Mesendoderm (in vitro differentiated cells): ENCODE results near the gene PCDHA5.
"Not testable (repeated sequence)": the region's sequence is repeated elsewhere in the genome, so short reads cannot be mapped to it uniquely, and the experiment has no call there.

Experiments used
- DNase-seq: peaks from one replicate; pipeline ENCODE4 v3.0.0; 2013
- H2AK5ac ChIP-seq: 2 replicates; pipeline ENCODE4 v1.6.1; 2013; ENCODE audit warnings: low read length, inconsistent platforms
- H2BK120ac ChIP-seq: 2 replicates; pipeline ENCODE4 v1.6.1; 2013; ENCODE audit warnings: low read depth, mild to moderate bottlenecking, low read length, moderate library complexity, mixed read lengths
- H2BK15ac ChIP-seq: replicated peaks from 2 replicates; pipeline ENCODE4 v1.6.1; 2013; ENCODE audit warnings: low read depth, mild to moderate bottlenecking, moderate library complexity
- H2BK5ac ChIP-seq: 2 replicates; pipeline ENCODE4 v1.6.1; 2013; ENCODE audit warnings: low read length, inconsistent platforms
- H3K18ac ChIP-seq: 2 replicates; pipeline ENCODE4 v1.6.1; 2013; ENCODE audit warnings: mild to moderate bottlenecking, low read length, mixed read lengths
- H3K23ac ChIP-seq: one replicate; pipeline ENCODE4 v1.6.1; 2013; ENCODE audit warnings: low read length
- H3K27ac ChIP-seq: 2 replicates; pipeline ENCODE4 v1.5.1; 2013; ENCODE audit warnings: low read depth, mild to moderate bottlenecking, inconsistent platforms, low read length, moderate library complexity
- H3K27me3 ChIP-seq: 2 replicates; pipeline ENCODE4 v1.6.1; 2013; ENCODE audit warnings: low read length, control low read depth, mild to moderate bottlenecking, inconsistent platforms; ENCODE audit not compliant: insufficient read depth, poor library complexity
- H3K36me3 ChIP-seq: 2 replicates; pipeline ENCODE4 v1.6.1; 2013; ENCODE audit warnings: low read length, inconsistent platforms; ENCODE audit not compliant: control insufficient read depth, insufficient read depth
- H3K4ac ChIP-seq: one replicate; pipeline ENCODE4 v1.6.1; 2013; ENCODE audit warnings: low read depth, mild to moderate bottlenecking, low read length, moderate library complexity
- H3K4me1 ChIP-seq: 2 replicates; pipeline ENCODE4 v1.6.1; 2013; ENCODE audit warnings: low read depth, low read length, inconsistent platforms; ENCODE audit not compliant: control insufficient read depth
- H3K4me2 ChIP-seq: 2 replicates; pipeline ENCODE4 v1.6.1; 2013; ENCODE audit warnings: low read length
- H3K4me3 ChIP-seq: 2 replicates; pipeline ENCODE4 v1.5.1; 2013; ENCODE audit warnings: mild to moderate bottlenecking, low read length
- H3K56ac ChIP-seq: one replicate; pipeline ENCODE4 v1.6.1; 2013; ENCODE audit warnings: low read length
- H3K79me1 ChIP-seq: 2 replicates; pipeline ENCODE4 v1.6.1; 2013; ENCODE audit warnings: low read length, inconsistent platforms
- H3K79me2 ChIP-seq: 2 replicates; pipeline ENCODE4 v1.6.1; 2013; ENCODE audit warnings: mild to moderate bottlenecking, low read length; ENCODE audit not compliant: control insufficient read depth, insufficient read depth
- H3K9ac ChIP-seq: 2 replicates; pipeline ENCODE4 v1.6.1; 2013; ENCODE audit warnings: low read length, inconsistent platforms
- H4K5ac ChIP-seq: one replicate; pipeline ENCODE4 v1.6.1; 2013; ENCODE audit warnings: low read length
- H4K8ac ChIP-seq: one replicate; pipeline ENCODE4 v1.6.1; 2013; ENCODE audit warnings: low read depth, mild to moderate bottlenecking, control low read depth, low read length, moderate library complexity
- WGBS: extraction: QIAGEN DNeasy Blood & Tissue Kit; methylation state at CpG from one replicate; pipeline ENCODE4 v1.1.7; 2013; ENCODE audit warnings: low lambda C conversion rate, missing lambda C conversion rate; ENCODE audit not compliant: insufficient coverage; ENCODE audit errors: extremely low coverage; 5-methylcytosine and 5-hydroxymethylcytosine counted together

The PCDHA5 gene

DNA sequence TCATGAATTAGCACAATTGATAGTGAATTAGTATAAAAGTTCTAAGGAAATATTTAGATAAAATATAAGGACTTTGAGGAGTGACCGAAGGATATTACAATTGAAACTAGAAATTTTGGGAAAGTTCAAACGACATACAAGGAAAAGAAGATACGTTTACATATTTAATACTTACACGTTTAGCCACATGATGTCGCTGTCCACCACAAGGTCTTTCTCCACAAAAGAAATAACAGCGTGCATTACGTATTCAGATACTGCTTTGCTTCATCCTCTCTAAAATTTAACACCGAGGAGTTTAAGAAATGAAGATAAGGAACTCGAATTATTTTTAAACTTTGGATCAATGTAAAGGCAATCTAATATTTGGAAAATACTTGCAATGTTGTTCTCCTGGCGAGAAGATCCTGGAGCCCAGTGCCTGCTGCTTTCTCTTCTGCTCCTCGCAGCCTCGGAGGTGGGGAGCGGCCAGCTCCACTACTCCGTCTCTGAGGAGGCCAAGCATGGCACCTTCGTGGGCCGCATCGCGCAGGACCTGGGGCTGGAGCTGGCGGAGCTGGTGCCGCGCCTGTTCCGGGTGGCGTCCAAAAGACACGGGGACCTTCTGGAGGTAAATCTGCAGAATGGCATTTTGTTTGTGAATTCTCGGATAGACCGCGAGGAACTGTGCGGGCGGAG, 20.5 kb upstream of the PCDHA5 start, which contains the start of gene PCDHA3:
PCDHA3 (plus strand) TSS at position 242 of the 678 bp plus-strand sequence.
- Histone ChIP-seq H4K8ac (no peak within 1 kb of the TSS), H3K9ac (no peak within 1 kb of the TSS), H3K4me1 (no peaks in the 10 kb centered on the region), H3K36me3 (no peaks in the 10 kb centered on the region), H2AK5ac (no peak within 1 kb of the TSS), H2BK15ac (no peak within 1 kb of the TSS), H3K27ac (no peak within 1 kb of the TSS), H2BK5ac (no peak within 1 kb of the TSS), H3K27me3 (no peaks in the 10 kb centered on the region), H3K79me1 (no peaks in the 10 kb centered on the region), H4K5ac (no peak within 1 kb of the TSS), H3K4me3 (no peak within 1 kb of the TSS), H3K4me2 (no peak within 1 kb of the TSS), H2BK120ac (no peak within 1 kb of the TSS), H3K79me2 (no peaks in the 10 kb centered on the region), H3K23ac (no peak within 1 kb of the TSS), H3K56ac (no peak within 1 kb of the TSS), H3K4ac (no peak within 1 kb of the TSS), H3K18ac (no peak within 1 kb of the TSS)
- no CpG with 5 or more reads among the region's 29 CpGs for WGBS
- DNase-seq, result peak; percentile 7

DNA sequence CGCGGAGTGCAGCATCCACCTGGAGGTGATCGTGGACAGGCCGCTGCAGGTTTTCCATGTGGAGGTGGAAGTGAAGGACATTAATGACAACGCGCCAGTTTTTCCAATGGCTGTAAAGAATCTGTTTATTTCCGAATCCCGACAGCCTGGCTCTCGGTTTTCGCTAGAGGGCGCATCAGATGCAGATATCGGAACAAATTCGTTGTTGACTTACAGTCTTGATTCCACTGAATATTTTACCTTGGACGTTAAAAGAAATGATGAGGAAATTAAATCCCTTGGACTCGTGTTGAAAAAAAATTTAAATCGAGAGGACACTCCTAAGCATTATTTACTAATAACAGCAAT, 19.9 kb upstream of the PCDHA5 start:
- H3K9ac ChIP-seq, result no peak overlapping the region
- no CpG with 5 or more reads among the region's 16 CpGs for WGBS
- no peak overlapping the region for H4K5ac ChIP-seq
- no peak overlapping the region for H3K56ac ChIP-seq
- no peaks in the 10 kb centered on the region for H3K27me3 ChIP-seq
- no peak overlapping the region for H3K18ac ChIP-seq
- no peak overlapping the region for H3K4me3 ChIP-seq
- H3K4me2 ChIP-seq, result no peak overlapping the region
- H3K27ac ChIP-seq, result no peak overlapping the region
- no peaks in the 10 kb centered on the region for H3K36me3 ChIP-seq
- no peak overlapping the region for H2BK5ac ChIP-seq
- H3K79me2 ChIP-seq, result no peaks in the 10 kb centered on the region
- H3K4ac ChIP-seq, result no peak overlapping the region
- no peak overlapping the region for H3K23ac ChIP-seq
- no peak overlapping the region for H2AK5ac ChIP-seq
- DNase-seq, result no peak
- no peaks in the 10 kb centered on the region for H3K4me1 ChIP-seq
- no peak overlapping the region for H4K8ac ChIP-seq
- no peaks in the 10 kb centered on the region for H3K79me1 ChIP-seq
- H2BK120ac ChIP-seq, result no peak overlapping the region
- no peak overlapping the region for H2BK15ac ChIP-seq

DNA sequence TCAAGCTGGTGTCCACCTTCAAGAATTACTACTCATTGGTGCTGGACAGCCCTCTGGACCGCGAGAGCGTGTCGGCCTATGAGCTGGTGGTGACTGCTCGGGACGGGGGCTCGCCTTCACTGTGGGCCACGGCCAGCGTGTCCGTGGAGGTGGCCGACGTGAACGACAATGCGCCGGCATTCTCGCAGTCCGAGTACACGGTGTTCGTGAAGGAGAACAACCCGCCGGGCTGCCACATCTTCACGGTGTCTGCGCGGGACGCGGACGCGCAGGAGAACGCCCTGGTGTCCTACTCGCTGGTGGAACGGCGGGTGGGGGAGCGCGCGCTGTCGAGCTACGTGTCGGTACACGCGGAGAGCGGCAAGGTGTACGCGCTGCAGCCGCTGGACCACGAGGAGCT, 19.0 kb upstream of the PCDHA5 start:
- not testable (repeated sequence) for H3K4ac ChIP-seq, H3K4me1 ChIP-seq, H3K79me1 ChIP-seq, H3K27me3 ChIP-seq, H3K18ac ChIP-seq, H3K56ac ChIP-seq, H2AK5ac ChIP-seq, DNase-seq, H3K9ac ChIP-seq, H4K8ac ChIP-seq, H3K4me2 ChIP-seq, H4K5ac ChIP-seq, H3K36me3 ChIP-seq, H3K79me2 ChIP-seq, H2BK120ac ChIP-seq, H3K27ac ChIP-seq, H2BK5ac ChIP-seq, H2BK15ac ChIP-seq, H3K23ac ChIP-seq, H3K4me3 ChIP-seq
- no CpG with 5 or more reads among the region's 45 CpGs for WGBS

DNA sequence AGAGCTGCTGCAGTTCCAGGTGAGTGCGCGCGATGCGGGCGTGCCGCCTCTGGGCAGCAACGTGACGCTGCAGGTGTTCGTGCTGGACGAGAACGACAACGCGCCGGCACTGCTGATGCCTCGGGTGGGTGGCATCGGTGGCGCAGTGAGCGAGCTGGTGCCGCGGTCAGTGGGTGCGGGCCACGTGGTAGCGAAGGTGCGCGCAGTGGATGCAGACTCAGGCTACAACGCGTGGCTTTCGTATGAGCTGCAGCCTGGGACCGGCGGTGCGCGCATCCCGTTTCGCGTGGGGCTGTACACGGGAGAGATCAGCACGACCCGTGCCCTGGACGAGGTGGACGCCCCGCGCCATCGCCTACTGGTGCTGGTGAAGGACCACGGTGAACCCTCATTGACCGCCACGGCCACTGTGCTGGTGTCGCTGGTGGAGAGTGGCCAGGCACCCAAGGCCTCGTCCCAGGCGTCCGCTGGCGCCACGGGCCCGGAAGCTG, 18.6 kb upstream of the PCDHA5 start:
- H3K27ac ChIP-seq, result no peak overlapping the region
- H3K9ac ChIP-seq, result no peak overlapping the region
- no peaks in the 10 kb centered on the region for H3K27me3 ChIP-seq
- H3K4me2 ChIP-seq, result no peak overlapping the region
- no peak overlapping the region for H4K5ac ChIP-seq
- no peak overlapping the region for H3K56ac ChIP-seq
- H3K79me1 ChIP-seq, result no peaks in the 10 kb centered on the region
- no peaks in the 10 kb centered on the region for H3K79me2 ChIP-seq
- no peak for DNase-seq
- H3K23ac ChIP-seq, result no peak overlapping the region
- H2BK120ac ChIP-seq, result no peak overlapping the region
- H3K4me1 ChIP-seq, result no peaks in the 10 kb centered on the region
- no peak overlapping the region for H4K8ac ChIP-seq
- no peak overlapping the region for H2AK5ac ChIP-seq
- no peak overlapping the region for H3K4ac ChIP-seq
- no peak overlapping the region for H2BK15ac ChIP-seq
- no peak overlapping the region for H3K4me3 ChIP-seq
- WGBS, result no CpG with 5 or more reads among the region's 53 CpGs
- no peaks in the 10 kb centered on the region for H3K36me3 ChIP-seq
- no peak overlapping the region for H3K18ac ChIP-seq
- no peak overlapping the region for H2BK5ac ChIP-seq

DNA sequence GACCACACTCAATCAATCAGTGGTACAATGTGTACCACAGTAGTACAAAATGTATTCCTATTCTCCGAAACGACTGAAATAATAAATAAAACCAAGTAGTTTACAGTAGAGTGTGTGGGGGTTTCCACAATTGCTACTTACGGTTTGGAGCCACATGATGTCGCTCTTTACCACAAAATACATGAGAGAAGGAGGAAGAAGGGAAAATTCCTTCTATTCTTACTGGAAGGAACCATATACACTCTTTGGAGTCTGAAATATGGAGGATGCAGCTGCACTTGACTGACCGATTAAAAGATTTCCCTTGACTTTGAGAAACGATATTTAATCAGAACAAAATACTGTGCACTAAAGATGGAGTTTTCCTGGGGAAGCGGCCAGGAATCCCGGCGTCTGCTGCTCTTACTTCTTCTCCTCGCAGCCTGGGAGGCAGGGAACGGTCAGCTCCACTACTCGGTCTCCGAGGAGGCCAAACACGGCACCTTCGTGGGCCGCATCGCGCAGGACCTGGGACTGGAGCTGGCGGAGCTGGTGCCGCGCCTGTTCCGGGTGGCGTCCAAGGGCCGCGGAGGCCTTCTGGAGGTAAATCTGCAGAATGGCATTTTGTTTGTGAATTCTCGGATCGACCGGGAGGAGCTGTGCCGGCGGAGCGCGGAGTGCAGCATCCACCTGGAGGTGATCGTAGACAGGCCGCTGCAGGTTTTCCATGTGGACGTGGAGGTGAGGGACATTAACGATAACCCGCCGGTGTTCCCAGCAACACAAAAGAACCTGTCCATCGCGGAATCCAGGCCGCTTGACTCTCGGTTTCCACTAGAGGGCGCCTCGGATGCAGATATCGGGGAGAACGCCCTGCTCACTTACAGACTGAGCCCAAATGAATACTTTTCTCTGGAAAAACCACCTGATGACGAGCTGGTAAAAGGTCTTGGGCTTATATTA, 14.3 kb upstream of the PCDHA5 start, which contains the start of gene PCDHA4:
PCDHA4 (plus strand) TSS at position 235 of the 942 bp plus-strand sequence.
- no CpG with 5 or more reads among the region's 47 CpGs for WGBS
- DNase-seq, result peak; percentile 78
- no peak within 1 kb of the TSS for H2BK15ac ChIP-seq
- H3K36me3 ChIP-seq, result no peaks in the 10 kb centered on the region
- no peak within 1 kb of the TSS for H4K5ac ChIP-seq
- no peak within 1 kb of the TSS for H3K27ac ChIP-seq
- H3K79me1 ChIP-seq, result no peaks in the 10 kb centered on the region
- no peak within 1 kb of the TSS for H3K23ac ChIP-seq
- H3K27me3 ChIP-seq, result no peaks in the 10 kb centered on the region
- no peak within 1 kb of the TSS for H3K4ac ChIP-seq
- no peak within 1 kb of the TSS for H3K18ac ChIP-seq
- no peak within 1 kb of the TSS for H4K8ac ChIP-seq
- H3K4me2 ChIP-seq, result peak within 1 kb of the TSS; percentile 71
- no peak within 1 kb of the TSS for H2AK5ac ChIP-seq
- no peaks in the 10 kb centered on the region for H3K79me2 ChIP-seq
- no peak within 1 kb of the TSS for H2BK5ac ChIP-seq
- no peak within 1 kb of the TSS for H2BK120ac ChIP-seq
- peak within 1 kb of the TSS; percentile 95 for H3K56ac ChIP-seq
- H3K9ac ChIP-seq, result peak within 1 kb of the TSS; percentile 90
- no peaks in the 10 kb centered on the region for H3K4me1 ChIP-seq
- peak within 1 kb of the TSS; percentile 75 for H3K4me3 ChIP-seq
